CD4-positive, alpha-beta T cell treated with Interleukin-15 for 4 hours (primary cell): ENCODE data around the gene SLC4A5.

Experiments used
- DNase-seq: peaks from one replicate; pipeline ENCODE4 v3.0.0-alpha.2; 2020; ENCODE audit warnings: low spot score

Gene SLC4A5

DNA sequence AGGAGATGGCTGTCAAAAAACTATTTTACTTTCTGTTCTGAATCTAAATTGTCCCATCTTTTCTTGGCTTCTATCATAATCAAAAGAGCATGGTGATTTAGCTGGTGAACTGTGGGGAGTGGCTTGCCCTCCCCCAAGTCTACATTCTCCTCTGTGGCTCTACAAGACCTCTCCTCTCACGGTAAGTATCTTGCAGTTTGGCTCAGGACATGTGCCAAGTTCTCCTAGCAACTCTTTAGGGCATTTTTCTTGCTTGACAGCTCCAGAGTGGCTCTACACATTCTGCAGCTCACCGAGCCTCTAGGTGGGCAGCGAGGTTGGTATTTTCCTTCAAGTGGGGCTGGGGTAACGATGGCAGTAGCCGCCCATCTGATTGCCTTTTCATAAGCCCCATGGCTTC lies 29.1 kb downstream of the SLC4A5 start:
- no peak for DNase-seq

- no peak for DNase-seq
Observed at GRCh38 chr2:74313497-74313896, 29.7 kb downstream of the SLC4A5 start.

DNA sequence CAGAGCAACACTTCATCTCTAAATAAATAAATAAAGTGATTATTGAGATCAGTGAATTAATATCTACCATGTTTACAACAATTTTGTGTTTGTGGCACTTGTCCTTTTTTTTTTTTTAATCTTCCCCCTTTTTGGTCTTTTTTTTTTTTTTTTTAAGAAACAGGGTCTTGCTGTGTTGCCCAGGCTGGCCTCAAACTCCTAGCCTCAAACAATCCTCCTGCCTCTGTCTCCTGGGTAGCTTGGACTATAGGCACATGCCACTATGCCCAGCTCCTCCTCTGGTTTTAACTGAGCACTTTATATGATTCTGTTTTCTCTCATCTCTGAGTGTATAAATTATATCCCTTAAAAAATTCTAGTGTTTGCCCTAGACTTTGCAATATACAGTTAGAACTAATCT lies 30.3 kb downstream of the SLC4A5 start:
- no peak for DNase-seq

DNA sequence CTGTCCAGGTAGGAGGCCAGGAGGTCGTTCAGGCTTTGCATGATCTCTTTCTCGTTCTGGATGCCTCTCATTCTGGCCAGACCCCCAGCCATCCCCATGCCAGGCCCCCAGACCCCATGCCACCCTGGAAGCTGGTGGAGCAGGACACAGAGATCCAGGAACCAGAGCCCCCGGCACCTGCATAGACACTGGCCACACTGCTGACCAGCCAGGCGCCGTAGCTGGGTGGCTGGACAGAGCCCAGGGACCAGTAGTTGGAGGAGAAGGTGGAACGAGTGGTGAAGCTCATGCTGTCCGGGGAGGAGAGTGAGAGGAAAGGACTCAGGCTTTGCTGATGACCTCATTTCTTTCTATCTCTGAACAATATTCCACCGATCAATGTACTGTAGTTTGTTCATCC lies 35.5 kb downstream of the SLC4A5 start:
- no peak for DNase-seq

GRCh38 chr2:74304332-74305148 lies 38.7 kb downstream of the SLC4A5 start:
- DNase-seq, result peak; percentile 3

- no peak for DNase-seq
Observed at GRCh38 chr2:74302865-74303264, 40.4 kb downstream of the SLC4A5 start.

- DNase-seq, result no peak
Observed at GRCh38 chr2:74301262-74301661, 42.0 kb downstream of the SLC4A5 start.

GRCh38 chr2:74300506-74300905 lies 42.7 kb downstream of the SLC4A5 start:
- no peak for DNase-seq

DNA sequence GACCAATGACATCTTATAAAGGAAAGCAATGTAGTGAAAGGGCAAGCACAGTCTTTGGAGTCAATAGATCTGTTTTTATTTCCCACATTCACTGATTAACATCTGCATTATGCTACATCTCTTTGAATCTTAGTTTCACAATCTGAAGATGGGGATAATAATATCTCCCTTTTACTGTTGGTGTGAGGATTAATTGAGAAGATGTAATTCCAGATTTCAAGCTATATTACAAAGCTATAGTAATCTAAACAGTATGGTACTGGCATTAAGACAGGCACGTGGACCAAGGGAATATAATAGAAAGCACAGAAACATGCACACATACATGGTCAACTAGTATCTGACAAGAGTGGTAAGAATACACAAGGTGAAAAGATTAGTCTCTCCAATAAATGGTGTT lies 45.3 kb downstream of the SLC4A5 start:
- no peak for DNase-seq

- no peak for DNase-seq
Observed at GRCh38 chr2:74297391-74297790, 45.8 kb downstream of the SLC4A5 start.

- no peak for DNase-seq
Observed at GRCh38 chr2:74293191-74293991, 49.8 kb downstream of the SLC4A5 start.

DNA sequence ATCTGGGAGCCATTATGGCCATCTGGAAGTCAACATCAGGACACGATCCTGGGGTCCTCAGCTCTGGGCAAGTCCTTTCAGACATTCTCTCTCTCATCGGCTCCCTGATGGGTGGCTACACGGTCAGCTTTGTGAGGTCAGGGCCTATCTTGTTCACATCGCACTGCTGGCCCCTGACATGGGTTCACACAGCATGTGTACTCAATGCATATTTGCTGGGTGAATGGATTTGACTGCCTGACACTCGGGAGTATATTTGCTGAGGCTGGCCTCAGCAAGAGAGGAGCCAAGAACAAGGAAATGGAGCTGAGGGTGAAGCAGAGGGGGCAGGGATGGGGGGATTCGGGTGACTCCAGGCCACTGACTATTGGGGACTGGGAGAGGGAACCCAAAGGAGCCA lies 50.5 kb downstream of the SLC4A5 start:
- DNase-seq, result no peak

DNA sequence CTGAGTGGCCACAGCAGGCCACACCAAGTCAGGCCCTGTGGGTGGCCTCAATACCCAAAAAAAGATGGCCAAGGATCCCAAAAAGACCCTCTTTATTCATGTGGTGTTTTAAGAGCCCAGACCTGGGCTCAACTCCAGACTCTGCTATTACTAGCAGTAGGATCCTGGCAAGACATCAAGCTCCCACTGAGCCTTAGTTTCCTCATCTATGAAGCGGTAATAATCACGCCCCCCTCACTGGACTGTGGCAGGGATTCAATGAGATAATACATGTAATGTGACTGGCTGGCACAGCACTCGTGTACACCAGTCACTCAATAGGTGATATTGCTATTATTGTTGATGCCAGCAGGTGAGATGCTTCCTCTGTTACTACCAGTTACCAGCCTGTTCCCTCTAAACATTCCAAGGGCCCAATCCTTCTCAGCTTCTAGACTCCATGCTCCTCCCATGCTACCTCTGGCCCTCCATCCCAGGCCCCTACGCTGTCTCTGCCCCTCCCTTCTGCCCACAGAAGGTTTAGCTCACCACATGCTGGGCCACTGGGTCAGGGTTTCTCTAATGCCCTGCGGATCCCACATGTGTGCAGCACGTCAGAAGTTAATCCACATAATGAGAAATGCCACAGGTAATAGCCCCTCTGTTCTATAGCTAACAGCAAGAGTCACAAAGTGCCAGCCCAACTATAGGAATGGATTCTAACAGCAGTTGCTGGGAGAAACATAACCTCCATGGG lies 51.2 kb downstream of the SLC4A5 start:
- DNase-seq, result no peak

DNA sequence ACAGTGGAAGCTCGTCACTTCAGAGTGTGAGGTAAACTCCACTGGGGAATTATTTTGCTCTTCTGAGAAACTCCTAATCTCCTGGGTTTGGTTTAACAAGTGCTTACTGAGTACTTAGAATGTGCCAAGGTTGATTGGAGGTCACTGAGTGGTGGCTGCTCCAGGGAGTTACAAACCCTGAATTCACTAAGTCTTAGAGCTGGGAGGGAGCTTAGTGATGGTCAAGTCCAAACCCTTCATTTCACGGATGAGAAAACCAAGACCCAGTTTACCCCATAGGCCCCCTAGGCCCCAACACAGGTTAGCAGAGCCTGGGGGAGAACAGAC lies 52.0 kb downstream of the SLC4A5 start:
- DNase-seq, result no peak

DNA sequence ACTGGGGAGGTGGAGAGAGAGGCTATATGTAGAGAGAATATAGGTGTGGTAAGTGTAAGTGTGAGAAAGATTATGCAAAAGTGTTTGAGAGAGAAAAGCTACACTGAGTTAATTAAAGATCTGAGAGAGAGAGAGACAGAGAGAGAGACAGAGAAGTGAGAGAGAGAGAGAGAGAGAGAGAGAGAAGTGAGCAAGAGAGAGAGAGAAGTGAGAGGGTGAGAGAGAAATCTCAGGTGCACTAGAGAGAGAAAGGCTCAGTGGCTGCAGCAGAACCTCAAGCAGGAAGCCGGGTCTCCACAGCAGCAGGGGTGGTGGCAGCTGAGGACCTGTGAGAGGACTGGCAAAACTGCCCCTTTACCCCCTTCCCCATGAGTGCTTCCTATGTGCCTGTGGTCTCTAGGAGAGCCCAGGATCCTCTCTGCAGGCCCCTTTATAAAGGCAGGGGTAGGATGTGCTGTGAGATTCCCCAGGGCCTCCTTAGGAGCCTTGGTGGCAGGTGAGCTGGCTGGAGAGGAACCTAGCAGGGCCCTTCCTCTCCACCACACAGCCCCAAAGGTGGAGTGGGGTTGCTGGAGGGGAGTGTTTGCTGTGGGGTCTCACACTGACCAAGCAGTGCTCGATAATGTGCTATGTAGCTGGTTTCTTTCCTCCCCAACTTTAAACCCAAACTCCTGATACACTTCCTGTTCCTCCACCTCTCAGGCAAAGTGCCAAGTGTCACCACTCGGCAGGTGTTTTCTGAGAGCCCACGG lies 52.6 kb downstream of the SLC4A5 start:
- DNase-seq, result peak; percentile 64

- DNase-seq, result no peak
Observed at GRCh38 chr2:74290066-74290465, 53.1 kb downstream of the SLC4A5 start.

DNA sequence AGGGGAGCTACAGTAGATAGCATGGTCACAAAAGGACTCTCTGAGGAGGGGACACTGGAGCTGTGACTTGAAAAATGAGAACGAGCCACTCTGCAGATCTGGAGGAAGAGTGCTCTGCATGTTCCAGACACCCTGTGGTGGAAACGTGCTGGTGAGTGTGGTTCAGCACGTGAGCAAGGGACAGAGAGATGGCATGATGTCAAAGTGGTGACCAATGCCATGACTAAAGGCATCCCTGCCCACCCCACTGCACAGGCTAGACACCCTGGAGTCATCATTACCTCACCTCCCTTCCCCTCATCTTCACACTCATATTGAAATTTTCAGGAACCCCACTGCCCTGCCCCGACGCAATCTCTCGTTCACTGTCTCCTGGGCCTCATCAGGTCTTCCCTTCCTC lies 56.5 kb downstream of the SLC4A5 start:
- DNase-seq, result no peak

- DNase-seq, result no peak
Observed at GRCh38 chr2:74281141-74281975, 61.9 kb downstream of the SLC4A5 start.

DNA sequence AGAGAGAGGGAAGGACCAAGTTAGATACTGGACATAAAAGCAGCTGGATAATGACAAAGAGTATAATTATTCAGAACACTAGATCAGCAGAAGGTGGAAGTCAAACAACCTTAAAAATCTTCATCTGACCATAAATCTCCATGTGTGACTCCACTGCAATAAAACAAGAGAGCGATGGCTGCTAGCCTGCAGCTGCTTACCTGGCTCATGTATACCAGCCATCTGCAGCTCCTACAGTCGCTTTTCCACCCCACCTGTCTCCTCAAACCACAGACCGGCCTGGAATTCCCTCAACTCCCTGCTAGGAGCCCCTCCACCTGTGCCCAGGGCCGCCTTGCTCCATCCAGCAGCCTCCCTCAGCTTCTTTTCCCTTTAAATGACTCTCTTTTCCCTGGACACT lies 64.5 kb downstream of the SLC4A5 start:
- DNase-seq, result no peak

- no peak for DNase-seq
Observed at GRCh38 chr2:74278176-74278575, 65.0 kb downstream of the SLC4A5 start.

DNA sequence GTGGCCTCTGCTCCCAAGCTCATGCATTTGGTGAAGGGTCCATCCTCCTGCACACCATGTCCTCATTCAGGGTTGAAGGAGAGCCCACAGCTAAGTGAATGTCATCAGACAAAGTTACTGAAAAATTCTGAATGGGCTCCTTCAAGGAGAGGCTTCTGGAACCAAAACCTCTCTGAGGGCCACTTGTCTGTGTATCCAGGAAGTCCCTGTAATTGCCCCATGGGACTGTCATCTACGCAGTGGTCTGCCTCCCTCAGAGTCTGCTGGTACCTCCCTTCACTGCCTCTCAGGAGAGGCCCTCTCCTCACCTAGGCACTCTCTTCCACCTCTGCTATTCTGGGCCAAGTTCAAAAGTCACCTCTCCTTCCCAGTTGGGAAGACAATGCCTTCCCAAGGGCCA lies 68.0 kb downstream of the SLC4A5 start:
- DNase-seq, result no peak
